Fibroblast of skin of scalp (primary cell): ENCODE results near the gene OR2T12. TPM values are rescaled to one million over a fixed set of nuclear protein-coding genes. Genes with fewer than 3 reads are reported as not detected.
"Not testable (repeated sequence)": the region's sequence is repeated elsewhere in the genome, so short reads cannot be mapped to it uniquely, and the experiment has no call there.

Experiments used
- DNase-seq: peaks from one replicate; pipeline ENCODE4 v3.0.0-alpha.2; 2013
- polyA plus RNA-seq, 2 experiments: library from polyadenylated mRNA; unstranded; fragments of 120-200 nt; gene quantifications; one replicate each; pipeline ENCODE4 v1.2.1, GENCODE V29; 2013; ENCODE audit not compliant: insufficient read length in 2 of 2

OR2T12 gene, protein sequence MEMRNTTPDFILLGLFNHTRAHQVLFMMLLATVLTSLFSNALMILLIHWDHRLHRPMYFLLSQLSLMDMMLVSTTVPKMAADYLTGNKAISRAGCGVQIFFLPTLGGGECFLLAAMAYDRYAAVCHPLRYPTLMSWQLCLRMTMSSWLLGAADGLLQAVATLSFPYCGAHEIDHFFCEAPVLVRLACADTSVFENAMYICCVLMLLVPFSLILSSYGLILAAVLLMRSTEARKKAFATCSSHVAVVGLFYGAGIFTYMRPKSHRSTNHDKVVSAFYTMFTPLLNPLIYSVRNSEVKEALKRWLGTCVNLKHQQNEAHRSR
- not detected for polyA plus RNA-seq (2013, experiment 1 of 2; ENCODE audit: insufficient read length)
- polyA plus RNA-seq (2013, experiment 2 of 2; ENCODE audit: insufficient read length): not detected

DNA sequence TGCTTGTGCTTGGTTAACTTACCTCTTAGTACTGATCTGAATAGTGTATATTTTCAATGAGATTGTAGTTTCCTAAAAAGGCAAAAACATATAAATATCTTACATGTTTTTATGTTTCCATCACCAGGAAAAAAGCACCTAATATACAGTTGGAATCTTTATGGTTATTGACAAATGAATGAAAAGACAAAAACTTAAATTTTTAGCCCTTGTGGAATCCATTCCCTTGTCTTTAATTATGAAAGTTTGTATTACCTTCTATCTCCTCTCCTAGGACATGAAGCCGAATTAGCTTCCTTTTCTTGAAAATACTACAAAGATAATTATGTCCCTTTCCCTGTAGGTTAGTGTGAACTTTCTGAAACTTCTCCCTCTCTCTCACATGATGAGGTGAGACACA is at the start of gene OR2T12:
Gene OR2T12, minus strand, starts transcription at position 101 of the 400 bp plus-strand sequence. CDS start 7,846 bp downstream, outside the sequence.
- no peak for DNase-seq

DNA sequence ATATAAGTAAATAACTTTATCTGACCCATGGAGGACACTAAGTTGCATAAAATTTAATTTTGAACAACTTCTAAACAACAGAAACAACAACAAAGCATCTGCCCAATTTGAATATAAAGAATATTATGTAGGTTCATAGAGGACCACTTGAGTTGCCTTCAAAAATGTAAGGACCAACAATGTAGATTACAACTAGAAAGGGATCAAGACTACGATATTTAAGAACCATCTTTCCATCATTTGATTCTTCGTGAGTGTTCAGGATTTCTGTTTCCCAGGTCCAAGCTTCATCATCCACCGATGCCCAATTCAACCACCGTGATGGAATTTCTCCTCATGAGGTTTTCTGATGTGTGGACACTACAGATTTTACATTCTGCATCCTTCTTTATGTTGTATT is 45.3 kb upstream of the OR2T12 start, which contains the start of gene OR14C36:
Gene OR14C36, plus strand, starts transcription at position 301 of the 400 bp plus-strand sequence. Its CDS starts 0 bp downstream, at position 301.
- no peak for DNase-seq

DNA sequence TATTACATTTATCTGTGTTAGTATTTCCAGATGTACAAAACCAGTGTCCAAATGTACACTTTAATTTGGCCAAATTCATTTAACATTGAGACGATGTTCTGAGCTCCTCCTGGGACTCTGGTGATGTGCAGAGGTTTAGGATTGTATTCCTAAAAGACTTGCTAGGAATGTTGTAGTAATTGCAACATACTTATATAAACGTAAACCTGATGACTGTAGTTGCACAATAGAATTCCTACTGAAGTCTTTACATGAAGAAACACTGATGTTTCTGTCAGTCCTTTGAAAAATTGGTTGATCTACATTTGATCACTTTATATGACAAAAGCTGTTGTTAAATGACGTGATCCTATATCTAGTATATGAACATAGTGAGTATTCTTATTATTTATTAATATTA is 40.2 kb upstream of the OR2T12 start:
- DNase-seq: no peak

DNA sequence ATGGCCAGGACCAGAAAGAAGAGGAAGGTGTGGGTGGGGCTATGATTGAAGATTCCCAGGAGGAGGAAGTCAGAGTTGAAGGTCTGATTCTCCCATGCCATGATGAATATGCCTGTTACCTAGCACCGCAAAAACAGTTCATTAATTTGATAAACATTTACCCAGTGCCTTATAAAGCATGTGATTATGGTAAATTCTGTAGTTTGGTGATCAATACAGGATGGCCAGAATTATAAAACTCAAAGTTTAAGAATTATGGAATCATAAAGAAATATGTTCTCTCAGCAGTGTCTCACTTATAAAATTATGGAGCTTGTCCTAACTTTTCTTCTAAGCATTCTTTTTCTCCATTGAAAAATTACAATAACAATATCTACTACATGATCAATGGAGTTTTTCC is 21.2 kb upstream of the OR2T12 start, which contains the start of gene OR2M7:
Gene OR2M7, minus strand, starts transcription at position 101 of the 400 bp plus-strand sequence. Its CDS starts 0 bp downstream, at position 101.
- DNase-seq: no peak

DNA sequence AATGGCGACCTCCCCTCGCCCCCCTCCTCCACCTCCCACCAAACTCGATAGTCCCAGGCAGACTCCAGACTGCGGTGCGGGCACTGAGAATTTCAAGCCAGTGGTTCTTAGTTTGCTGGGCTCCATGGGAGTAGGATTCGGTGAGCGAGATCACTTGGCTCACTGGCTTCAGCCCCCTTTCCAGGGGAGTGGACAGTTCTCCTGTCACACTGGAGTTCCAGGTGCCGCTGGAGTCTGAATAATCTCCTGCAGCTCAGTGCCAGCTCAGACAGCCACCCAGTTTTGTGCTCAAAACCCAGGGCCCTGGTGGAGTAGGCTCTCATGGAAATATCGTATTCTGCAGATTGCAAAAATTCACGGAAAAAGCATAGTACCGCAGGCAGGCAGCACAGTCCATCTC is 13.6 kb upstream of the OR2T12 start:
- DNase-seq: no peak

DNA sequence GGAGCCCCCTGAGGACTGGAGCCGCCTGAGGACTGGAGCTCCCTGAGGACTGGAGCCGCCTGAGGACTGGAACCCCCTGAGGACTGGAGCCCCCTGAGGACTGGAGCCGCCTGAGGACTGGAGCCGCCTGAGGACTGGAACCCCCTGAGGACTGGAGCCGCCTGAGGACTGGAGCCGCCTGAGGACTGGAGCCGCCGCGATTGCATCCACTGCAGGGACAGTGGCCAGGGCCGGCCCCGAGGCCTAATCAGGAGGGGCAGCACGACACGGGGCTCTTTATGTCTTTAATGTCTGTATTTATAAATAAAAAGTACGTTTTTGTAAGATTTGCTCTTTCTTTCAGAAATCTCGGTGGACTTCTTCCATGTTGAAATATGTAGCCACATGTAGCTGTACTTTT is 3.5 kb upstream of the OR2T12 start:
- not testable (repeated sequence) for DNase-seq

DNA sequence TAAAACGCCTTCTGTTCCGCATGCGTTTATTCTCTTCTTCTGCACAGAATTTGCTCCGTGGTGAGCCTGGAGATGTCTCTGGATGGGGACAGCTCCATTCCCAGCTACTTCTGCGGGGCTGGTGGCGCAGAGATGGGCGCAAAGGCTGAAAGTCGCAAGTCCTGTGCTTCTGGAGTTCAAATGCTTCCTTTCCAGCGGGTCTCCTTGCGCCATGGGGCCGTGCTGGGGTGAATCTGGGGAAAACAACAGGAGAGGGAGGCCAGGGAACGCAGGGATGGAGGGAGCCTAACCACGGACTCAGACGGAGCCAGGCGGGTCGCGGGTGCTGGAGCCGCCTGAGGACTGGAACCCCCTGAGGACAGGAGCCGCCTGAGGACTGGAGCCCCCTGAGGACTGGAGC is 2.9 kb upstream of the OR2T12 start:
- no peak for DNase-seq

DNA sequence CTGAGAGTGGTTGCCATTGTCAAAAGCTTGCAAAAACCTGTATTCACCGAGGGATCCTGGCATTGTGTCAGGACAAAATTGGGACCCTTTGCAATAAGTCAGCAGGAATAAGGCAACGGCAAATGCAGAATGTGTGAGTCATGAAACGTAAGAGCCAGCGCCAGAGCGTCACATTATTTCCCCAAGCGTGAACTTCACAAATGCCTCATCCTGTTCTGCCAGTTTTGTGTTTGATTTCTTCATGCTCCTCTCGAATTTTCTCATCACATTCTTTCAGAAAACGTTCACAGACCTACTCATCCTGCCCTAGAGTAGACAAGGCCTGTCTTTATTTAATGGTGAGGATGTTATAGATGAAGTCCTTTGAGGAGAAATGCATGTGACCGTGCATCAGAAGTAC is 2.4 kb upstream of the OR2T12 start:
- not testable (repeated sequence) for DNase-seq

DNA sequence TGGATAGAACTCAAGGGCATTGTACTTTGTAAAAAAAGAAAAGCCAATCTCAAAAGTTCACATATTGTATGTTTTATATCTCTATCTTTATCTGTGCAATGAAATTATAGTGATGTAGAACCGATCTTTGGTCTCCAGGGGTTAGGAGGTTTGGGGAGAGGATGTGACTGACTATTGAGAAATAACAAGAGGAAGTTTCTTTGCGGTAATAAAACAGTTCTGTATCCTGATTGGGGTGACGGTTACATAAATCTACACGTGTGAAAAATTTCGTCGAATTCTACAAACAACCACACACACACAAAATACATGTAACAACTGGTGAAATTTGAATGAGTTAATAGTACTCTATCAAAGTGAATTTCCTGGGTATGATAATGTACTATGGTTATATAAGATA is 14.8 kb downstream of the OR2T12 start:
- no peak for DNase-seq

DNA sequence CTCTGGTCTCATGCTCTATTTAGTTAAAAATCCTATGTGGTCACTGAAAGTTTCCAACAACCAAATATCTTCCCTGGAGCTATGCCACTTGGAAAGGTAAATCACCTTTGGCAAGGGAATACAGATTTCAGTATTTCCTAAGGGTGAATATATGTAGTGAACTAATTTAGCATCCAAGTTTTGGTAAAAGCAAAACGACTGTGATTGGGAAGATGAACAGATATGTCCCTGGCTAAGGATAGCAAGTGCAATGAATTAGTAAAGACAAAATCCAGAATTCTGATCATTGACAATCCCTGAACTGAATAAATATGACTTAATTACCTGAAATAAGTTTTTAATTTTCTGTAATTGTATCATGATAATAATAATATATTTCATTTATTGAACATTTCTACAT is 25.3 kb downstream of the OR2T12 start, which contains the start of gene OR2T33:
Gene OR2T33, minus strand, starts transcription at position 101 of the 400 bp plus-strand sequence. CDS start 4,162 bp downstream, outside the sequence.
- DNase-seq: no peak

DNA sequence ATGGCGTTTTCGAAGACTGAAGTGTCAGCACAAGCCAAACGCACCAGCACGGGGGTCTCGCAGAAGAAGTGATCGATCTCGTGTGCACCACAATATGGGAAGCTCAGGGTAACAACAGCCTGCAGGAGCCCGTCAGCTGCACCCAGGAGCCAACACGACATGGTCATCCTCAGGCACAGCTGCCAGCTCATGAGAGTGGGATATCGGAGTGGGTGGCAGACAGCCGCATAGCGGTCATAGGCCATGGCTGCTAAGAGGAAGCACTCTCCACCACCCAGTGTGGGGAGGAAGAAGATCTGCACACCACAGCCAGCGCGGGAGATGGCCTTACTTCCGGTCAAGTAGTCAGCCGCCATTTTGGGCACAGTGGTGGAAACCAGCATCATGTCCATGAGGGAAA is 30.0 kb downstream of the OR2T12 start:
- DNase-seq: not testable (repeated sequence)

DNA sequence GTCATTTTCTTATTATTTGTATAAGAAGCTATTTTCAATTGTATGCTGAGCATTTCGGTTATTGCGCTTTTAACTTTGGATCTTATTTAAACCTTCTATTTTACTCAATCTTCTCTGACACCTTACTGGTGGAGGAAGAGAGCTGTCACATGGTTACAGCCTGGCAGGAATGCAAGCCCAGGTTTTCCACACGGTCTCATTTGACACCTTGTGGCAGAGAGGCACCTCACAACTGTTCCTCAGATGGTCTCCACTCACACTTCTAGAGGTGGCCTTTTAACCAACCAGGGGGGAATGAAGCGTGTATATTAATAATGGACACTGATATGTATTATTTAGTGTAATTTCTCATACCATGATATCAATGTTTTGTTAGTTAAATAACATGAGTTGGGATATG is 35.0 kb downstream of the OR2T12 start:
- no peak for DNase-seq

DNA sequence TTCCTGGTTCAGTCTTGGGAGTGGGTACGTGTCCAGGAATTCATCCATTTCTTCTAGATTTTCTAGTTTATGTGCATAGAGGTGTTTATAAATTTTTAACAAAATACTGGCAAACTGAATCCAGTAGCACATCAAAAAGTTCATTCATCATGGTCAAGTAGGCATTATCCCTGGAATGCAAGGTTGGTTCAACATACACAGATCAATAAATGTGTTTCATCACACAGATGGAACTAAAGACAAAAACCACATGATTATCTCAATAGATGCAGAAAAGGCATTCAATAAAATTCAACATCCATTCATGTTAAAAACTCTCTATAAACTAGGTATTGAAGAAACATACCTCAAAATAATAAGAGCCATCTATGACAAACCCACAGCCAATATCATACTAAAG is 43.9 kb downstream of the OR2T12 start:
- not testable (repeated sequence) for DNase-seq

DNA sequence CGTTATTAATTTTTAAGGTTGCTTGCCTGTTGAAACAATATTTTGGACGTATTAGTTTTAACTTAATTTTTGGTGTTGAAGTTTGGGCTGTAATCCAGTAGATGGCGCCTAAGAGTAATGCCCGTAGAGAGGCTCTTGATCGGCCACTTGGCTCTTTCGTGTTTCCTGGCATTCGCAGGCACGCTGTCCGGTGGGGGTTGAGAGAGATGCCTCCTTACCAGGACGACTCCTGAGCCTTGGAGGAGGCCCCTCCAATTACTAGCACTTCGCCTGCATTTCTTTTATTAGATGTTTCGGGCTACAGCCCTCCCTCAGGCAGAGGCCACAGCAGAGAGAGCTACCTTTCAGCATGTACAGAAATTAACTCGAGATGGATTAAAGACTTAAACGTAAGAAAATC is 60.0 kb downstream of the OR2T12 start:
- DNase-seq: peak; percentile 5
